Testis (tissue), 3 donors: Measurements from ENCODE around the gene ATF7. TPM values are rescaled to one million over a fixed set of nuclear protein-coding genes. Genes with fewer than 3 reads are reported as not detected.
"Not testable (repeated sequence)": the region's sequence is repeated elsewhere in the genome, so short reads cannot be mapped to it uniquely, and the experiment has no call there.

Experiments
- DNase-seq: peaks from one replicate; pipeline ENCODE4 v3.0.0-alpha.2; 2019
- H3K27ac ChIP-seq, 2 donors: fragments of 200-600 bp; sonication (generic); one replicate each; pipeline ENCODE4 v1.5.1; 2019
- H3K27me3 ChIP-seq: fragments of 200-600 bp; sonication (generic); one replicate; pipeline ENCODE4 v1.5.1; 2019
- H3K36me3 ChIP-seq: fragments of 200-600 bp; sonication (generic); one replicate; pipeline ENCODE4 v1.5.1; 2017; ENCODE audit warnings: low read depth; ENCODE audit errors: missing control alignments
- H3K4me1 ChIP-seq: fragments of 200-600 bp; sonication (generic); one replicate; pipeline ENCODE4 v1.5.1; 2019
- H3K4me3 ChIP-seq, 2 donors: fragments of 200-600 bp; sonication (generic); one replicate each; pipeline ENCODE4 v1.5.1; 2017 to 2019
- H3K9me3 ChIP-seq: fragments of 200-600 bp; sonication (generic); one replicate; pipeline ENCODE4 v1.5.1; 2017
- POLR2A ChIP-seq: fragments of 450-650 bp; IDR thresholded peaks from one replicate; pipeline ENCODE4 v1.6.1; 2017; ENCODE audit warnings: antibody characterized with exemption, mild to moderate bottlenecking, moderate library complexity
- WGBS, 2 donors: methylation state at CpG; one replicate each; pipeline ENCODE4 v1.1.5; 2018; 5-methylcytosine and 5-hydroxymethylcytosine counted together
- intact Hi-C: fragments of 100-400 bp; cut with DNase I; formaldehyde crosslinking; loops from one replicate; pipeline ENCODE4 v1.15.1; 2023; ENCODE audit warnings: low total_unique reads
- polyA plus RNA-seq: library from polyadenylated mRNA; stranded (reverse); fragments of 350-450 nt; fragmentation: Illumina TruSeq; extraction: RNeasy Lipid Tissue Mini Kit (QIAGEN cat#74804); gene quantifications from one replicate; pipeline ENCODE4 v1.2.3, GENCODE V29; 2014; ENCODE audit warnings: low read depth, low replicate concordance; ENCODE audit not compliant: insufficient read depth
- total RNA-seq, 2 donors: library from RNA; depleted of rRNA; stranded (reverse); fragments of >200 nt; gene quantifications; one replicate each; pipeline ENCODE4 v1.2.3, GENCODE V29; 2016
- TF ChIP-seq, protein P1 (sequence below), 3 experiments: fragments of 450-650 bp in 2 of 3; fragments of 200-600 bp in 1 of 3; sonication (generic) in 1 of 3; IDR thresholded peaks; one replicate each; pipeline ENCODE4 v1.5.1; 2016 to 2019; ENCODE audit warnings: antibody characterized with exemption in 3 of 3, mild to moderate bottlenecking in 2 of 3, moderate library complexity in 1 of 3

The ATF7 gene
- total and polyA plus RNA-seq, 3 donors from 2014 or later = 31.6 to 59.8 (median 55.1) TPM

DNA sequence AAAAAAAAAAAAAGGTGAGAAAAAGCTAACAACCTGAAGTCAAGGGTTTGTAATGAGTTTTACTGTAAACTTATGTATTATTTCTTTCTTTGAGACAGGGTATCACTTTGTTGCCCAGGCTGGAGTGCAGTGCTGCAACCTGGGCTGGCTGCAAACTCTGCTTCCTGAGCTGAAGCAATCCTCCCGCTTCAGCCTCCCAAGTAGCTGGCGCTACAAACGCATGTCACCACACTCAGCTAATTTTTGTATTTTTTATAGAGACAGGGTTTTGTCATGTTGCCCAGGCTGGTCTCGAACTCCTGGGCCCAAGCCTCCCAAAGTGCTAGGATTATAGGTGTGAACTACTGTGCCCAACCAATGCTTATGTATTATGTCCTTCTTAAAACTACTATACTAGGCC, 9.2 kb downstream of the ATF7 start:
- no peaks in the 10 kb centered on the region for H3K9me3 ChIP-seq
- TF ChIP-seq POLR2A = no peak
- TF ChIP-seq, protein P1, sequence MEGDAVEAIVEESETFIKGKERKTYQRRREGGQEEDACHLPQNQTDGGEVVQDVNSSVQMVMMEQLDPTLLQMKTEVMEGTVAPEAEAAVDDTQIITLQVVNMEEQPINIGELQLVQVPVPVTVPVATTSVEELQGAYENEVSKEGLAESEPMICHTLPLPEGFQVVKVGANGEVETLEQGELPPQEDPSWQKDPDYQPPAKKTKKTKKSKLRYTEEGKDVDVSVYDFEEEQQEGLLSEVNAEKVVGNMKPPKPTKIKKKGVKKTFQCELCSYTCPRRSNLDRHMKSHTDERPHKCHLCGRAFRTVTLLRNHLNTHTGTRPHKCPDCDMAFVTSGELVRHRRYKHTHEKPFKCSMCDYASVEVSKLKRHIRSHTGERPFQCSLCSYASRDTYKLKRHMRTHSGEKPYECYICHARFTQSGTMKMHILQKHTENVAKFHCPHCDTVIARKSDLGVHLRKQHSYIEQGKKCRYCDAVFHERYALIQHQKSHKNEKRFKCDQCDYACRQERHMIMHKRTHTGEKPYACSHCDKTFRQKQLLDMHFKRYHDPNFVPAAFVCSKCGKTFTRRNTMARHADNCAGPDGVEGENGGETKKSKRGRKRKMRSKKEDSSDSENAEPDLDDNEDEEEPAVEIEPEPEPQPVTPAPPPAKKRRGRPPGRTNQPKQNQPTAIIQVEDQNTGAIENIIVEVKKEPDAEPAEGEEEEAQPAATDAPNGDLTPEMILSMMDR (IDR thresholded peaks at IDR 0.05) = no peak
- no peak for DNase-seq
- H3K27me3 ChIP-seq = no peaks in the 10 kb centered on the region
- H3K36me3 ChIP-seq = no peaks in the 10 kb centered on the region
- 81 to 86% methylated on average over 4 of the region's 4 CpGs for WGBS, 2 donors
- H3K4me1 ChIP-seq = peaks cover 28% of the 10 kb centered on the region
- H3K4me3 ChIP-seq = no peak overlapping the region
- intact Hi-C loops = no loop called here
- peak overlapping the region; percentile 40 to 81 for H3K27ac ChIP-seq

GRCh38 chr12:53613821-53614220, 12.4 kb downstream of the ATF7 start:
- Histone ChIP-seq H3K9me3 (no peaks in the 10 kb centered on the region), H3K4me1 (peaks cover 25% of the 10 kb centered on the region), H3K4me3 (no peak overlapping the region), H3K27me3 (no peaks in the 10 kb centered on the region), H3K36me3 (no peaks in the 10 kb centered on the region), H3K27ac (peak overlapping the region in 1 of 2 donors; percentile 44)
- no peak for DNase-seq
- TF ChIP-seq, protein P1 (IDR thresholded peaks at IDR 0.05) = no peak
- TF ChIP-seq POLR2A = no peak
- WGBS, 2 donors = 71 to 84% methylated on average over 1 of the region's 1 CpG
- intact Hi-C loops = no loop called here

DNA sequence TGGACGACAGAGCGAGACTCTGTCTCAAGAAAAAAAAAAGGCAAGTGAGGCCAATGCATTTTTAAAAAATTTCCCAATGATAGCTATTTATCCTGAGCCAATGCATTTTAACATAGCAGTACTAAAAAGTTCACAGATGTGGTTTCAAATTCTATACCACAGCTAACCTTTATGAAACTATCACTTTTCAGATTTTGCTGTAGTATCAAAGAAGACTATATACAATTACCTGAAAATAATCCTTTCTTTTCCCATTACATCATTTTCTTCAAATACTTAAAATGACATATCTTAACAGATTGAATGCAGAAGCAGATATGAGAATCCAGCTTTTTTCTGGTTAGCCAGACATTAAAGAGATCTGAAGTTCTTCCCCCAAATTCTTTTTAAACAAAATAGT, 13.2 kb downstream of the ATF7 start:
- Histone ChIP-seq H3K27me3 (no peaks in the 10 kb centered on the region), H3K4me3 (no peak overlapping the region), H3K27ac (no peak overlapping the region), H3K9me3 (no peaks in the 10 kb centered on the region), H3K36me3 (no peaks in the 10 kb centered on the region), H3K4me1 (peaks cover 19% of the 10 kb centered on the region)
- 73 to 78% methylated on average over 2 of the region's 2 CpGs for whole genome bisulfite sequencing, 2 donors
- intact Hi-C loops = no loop called here
- TF ChIP-seq, protein P1 (IDR thresholded peaks at IDR 0.05) = no peak
- no peak for TF ChIP-seq POLR2A
- DNase-seq = no peak

GRCh38 chr12:53611304-53611703, 14.9 kb downstream of the ATF7 start:
- no peaks in the 10 kb centered on the region for H3K9me3 ChIP-seq
- H3K4me3 ChIP-seq = no peak overlapping the region
- WGBS, 2 donors = 89 to 97% methylated on average over 8 of the region's 8 CpGs
- H3K4me1 ChIP-seq = peaks cover 9% of the 10 kb centered on the region
- DNase-seq = no peak
- no peaks in the 10 kb centered on the region for H3K27me3 ChIP-seq
- intact Hi-C loops = no loop called here
- no peak overlapping the region for H3K27ac ChIP-seq
- H3K36me3 ChIP-seq = no peaks in the 10 kb centered on the region
- TF ChIP-seq, protein P1 (IDR thresholded peaks at IDR 0.05) = no peak
- TF ChIP-seq POLR2A = no peak

DNA sequence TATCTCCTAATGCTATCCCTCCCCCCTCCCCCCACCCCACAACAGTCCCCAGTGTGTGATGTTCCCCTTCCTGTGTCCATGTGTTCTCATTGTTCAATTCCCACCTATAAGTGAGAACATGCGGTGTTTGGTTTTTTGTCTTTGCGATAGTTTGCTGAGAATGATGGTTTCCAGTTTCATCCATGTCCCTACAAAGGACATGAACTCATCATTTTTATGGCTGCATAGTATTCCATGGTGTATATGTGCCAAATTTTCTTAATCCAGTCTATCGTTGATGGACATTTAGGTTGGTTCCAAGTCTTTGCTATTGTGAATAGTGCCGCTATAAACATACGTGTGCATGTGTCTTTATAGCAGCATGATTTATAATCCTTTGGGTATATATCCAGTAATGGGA, 19.5 kb downstream of the ATF7 start:
- intact Hi-C loops, H3K4me3 ChIP-seq, H3K9me3 ChIP-seq, H3K27me3 ChIP-seq, H3K36me3 ChIP-seq, DNase-seq, H3K27ac ChIP-seq: not testable (repeated sequence)
- 98 to 99% methylated on average over 5 of the region's 5 CpGs for WGBS, 2 donors
- peaks cover 18% of the 10 kb centered on the region for H3K4me1 ChIP-seq
